IgD-negative memory B cell (primary cell): ENCODE data around the gene GPR173. TPM values are rescaled to one million over a fixed set of nuclear protein-coding genes. Genes with fewer than 3 reads are reported as not detected.

ENCODE experiments used
- polyA plus RNA-seq: library from polyadenylated mRNA; unstranded; fragments of 300-500 nt; fragmentation: Illumina TruSeq; gene quantifications from one replicate; pipeline ENCODE4 v1.2.3, GENCODE V29; 2021

Gene GPR173
- polyA plus RNA-seq, 1 donor from 2014 or later: not detected

Other genes with a start within 250 kb of the GPR173 start
- not detected for gene XAGE5, start 237.5 kb upstream of the GPR173 start, polyA plus RNA-seq
- gene XAGE3, start 180.7 kb upstream of the GPR173 start, polyA plus RNA-seq: not detected
- gene FAM156B, start 151.5 kb upstream of the GPR173 start, polyA plus RNA-seq: 7.4 TPM
- gene FAM156A, start 90.3 kb upstream of the GPR173 start, polyA plus RNA-seq: 3.8 TPM
- 19.3 TPM for gene TSPYL2, start 33.6 kb downstream of the GPR173 start, polyA plus RNA-seq
- gene KANTR, start 45.4 kb downstream of the GPR173 start, polyA plus RNA-seq: 1.9 TPM
- 35.4 TPM for gene KDM5C, start 176.4 kb downstream of the GPR173 start, polyA plus RNA-seq
- gene IQSEC2, start 232.8 kb downstream of the GPR173 start, polyA plus RNA-seq: not detected